Kidney (tissue), 14 donors: ENCODE data around the gene POU2F1. TPM values are rescaled to one million over a fixed set of nuclear protein-coding genes. Genes with fewer than 3 reads are reported as not detected.

Experiments
- DNase-seq, 5 donors: peaks; one replicate each; pipeline ENCODE4 v3.0.0-alpha.2; 2013 to 2020
- FAIRE-seq: peaks from 2 replicates; lab custom pipeline; 2012; peaks lifted over from hg19 to GRCh38; lab: Jason Lieb, UNC
- H3K27ac ChIP-seq, 2 donors: one replicate each; pipeline ENCODE4 v1.7.0; 2013; ENCODE audit warnings: low read depth in 2 of 2, low read length in 2 of 2, inconsistent platforms in 1 of 2
- H3K27me3 ChIP-seq: one replicate; pipeline ENCODE4 v1.7.1; 2013; ENCODE audit warnings: low read length, inconsistent platforms; ENCODE audit not compliant: control insufficient read depth, insufficient read depth
- H3K36me3 ChIP-seq, 3 donors: one replicate each; pipeline versions ENCODE4 v1.7.0 to v1.7.1; 2013; ENCODE audit warnings: low read length in 3 of 3, control low read depth in 1 of 3, inconsistent platforms in 1 of 3; ENCODE audit not compliant: insufficient read depth in 3 of 3, control insufficient read depth in 2 of 3
- H3K4me1 ChIP-seq, 3 donors: one replicate each; pipeline versions ENCODE4 v1.7.0 to v1.7.1; 2013; ENCODE audit warnings: low read length in 3 of 3, inconsistent platforms in 1 of 3, low read depth in 1 of 3; ENCODE audit not compliant: control insufficient read depth in 2 of 3, insufficient read depth in 2 of 3
- H3K4me3 ChIP-seq, 3 donors: one replicate each; pipeline versions ENCODE4 v1.7.0 to v1.8.1; 2013; ENCODE audit warnings: low read length in 3 of 3, control low read depth in 1 of 3, inconsistent platforms in 1 of 3
- H3K9ac ChIP-seq, 3 donors: one replicate each; pipeline versions ENCODE4 v1.7.0 to v1.7.1; 2013; ENCODE audit warnings: low read length in 3 of 3, control low read depth in 1 of 3, inconsistent platforms in 1 of 3
- H3K9me3 ChIP-seq, 3 donors: one replicate each; pipeline versions ENCODE4 v1.7.0 to v1.7.1; 2013; ENCODE audit warnings: low read length in 3 of 3, control low read depth in 1 of 3, inconsistent platforms in 1 of 3; ENCODE audit not compliant: control insufficient read depth in 2 of 3, insufficient read depth in 1 of 3
- CTCF ChIP-seq: IDR thresholded peaks from 3 replicates; pipeline ENCODE4 v1.5.1; 2012; ENCODE audit warnings: mild to moderate bottlenecking, moderate library complexity, borderline replicate concordance; ENCODE audit not compliant: insufficient read depth; ENCODE audit errors: extremely low read depth
- intact Hi-C: fragments of 100-400 bp; cut with DNase I; formaldehyde crosslinking; loops from one replicate; pipeline ENCODE4 v1.11.1; 2022
- polyA plus RNA-seq: library from polyadenylated mRNA; stranded (reverse); fragments of 350-450 nt; fragmentation: Illumina TruSeq; extraction: RNeasy Lipid Tissue Mini Kit (QIAGEN cat#74804); gene quantifications from one replicate; pipeline ENCODE4 v1.2.3, GENCODE V29; 2014; ENCODE audit warnings: low read depth, low replicate concordance; ENCODE audit not compliant: insufficient read depth
- total RNA-seq: library from RNA; stranded (reverse); fragmentation: NEBNext Ultra II Directional; extraction: Animal tissue kit (Norgen Biotek cat#: 25700); gene quantifications from one replicate; pipeline ENCODE4 v1.2.1, GENCODE V29; 2021
- donor health status: control.
- donor health status: control.
- donor health status: control.
- donor health status: control.
- donor health status: control.
- donor health status: DM: yes; HTN: yes; CAD: no.
- donor health status: Normal renal cell carcinoma (clear cell type).

The POU2F1 gene
- total and polyA plus RNA-seq, 2 donors from 2014 or later: 1.9 to 25.2 TPM

- FAIRE-seq (no peak), DNase-seq (no peak)
- H3K4me3 ChIP-seq: no peak overlapping the region
- no peaks in the 10 kb centered on the region for H3K4me1 ChIP-seq
- no peaks in the 10 kb centered on the region for H3K9me3 ChIP-seq
- no peaks in the 10 kb centered on the region for H3K27me3 ChIP-seq
- no peaks in the 10 kb centered on the region for H3K36me3 ChIP-seq
- no peak for TF ChIP-seq CTCF
- H3K9ac ChIP-seq: no peak overlapping the region
- H3K27ac ChIP-seq: no peak overlapping the region
- intact Hi-C loops: no loop called here
Measured at GRCh38 chr1:167196166-167196565, 24.5 kb upstream of the POU2F1 start.

- no peak for TF ChIP-seq CTCF
- Histone ChIP-seq H3K9ac (no peak overlapping the region), H3K27me3 (no peaks in the 10 kb centered on the region), H3K4me3 (no peak overlapping the region), H3K27ac (no peak overlapping the region), H3K4me1 (no peaks in the 10 kb centered on the region), H3K36me3 (no peaks in the 10 kb centered on the region), H3K9me3 (no peaks in the 10 kb centered on the region)
- no peak for FAIRE-seq
- DNase-seq: no peak
- intact Hi-C loops: no loop called here
Measured at GRCh38 chr1:167197236-167197635, 23.4 kb upstream of the POU2F1 start.

- DNase-seq (no peak), FAIRE-seq (no peak)
- no peak overlapping the region for H3K4me3 ChIP-seq
- no peaks in the 10 kb centered on the region for H3K4me1 ChIP-seq
- no peaks in the 10 kb centered on the region for H3K9me3 ChIP-seq
- H3K9ac ChIP-seq: no peak overlapping the region
- TF ChIP-seq CTCF: no peak
- H3K36me3 ChIP-seq: no peaks in the 10 kb centered on the region
- H3K27me3 ChIP-seq: no peaks in the 10 kb centered on the region
- H3K27ac ChIP-seq: no peak overlapping the region
- intact Hi-C loops: no loop called here
Measured at GRCh38 chr1:167197692-167198091, 23.0 kb upstream of the POU2F1 start.

- Histone ChIP-seq H3K4me1 (no peaks in the 10 kb centered on the region), H3K4me3 (no peak overlapping the region), H3K36me3 (no peaks in the 10 kb centered on the region), H3K9me3 (no peaks in the 10 kb centered on the region), H3K9ac (no peak overlapping the region), H3K27ac (no peak overlapping the region), H3K27me3 (no peaks in the 10 kb centered on the region)
- DNase-seq (peak in 3 of 5 donors; percentile 57 to 79 (median 71)), FAIRE-seq (no peak)
- intact Hi-C loops: no loop called here
- no peak for TF ChIP-seq CTCF
Measured at GRCh38 chr1:167198518-167199133, 22.1 kb upstream of the POU2F1 start.
